PC-9 (cell line): ENCODE results near the gene FOXP3.

Experiments
- EZH2 ChIP-seq: fragments of 200-600 bp; sonication (generic); IDR thresholded peaks from 2 replicates; pipeline ENCODE4 v1.8.0; 2017; ENCODE audit warnings: antibody characterized with exemption, low read depth
- TF ChIP-seq, protein P1 (sequence below): fragments of 200-600 bp; sonication (generic); conservative IDR thresholded peaks from 2 replicates; pipeline ENCODE4 v1.6.1; 2017; ENCODE audit warnings: mixed run types, antibody characterized with exemption, mild to moderate bottlenecking, moderate library complexity

DNA sequence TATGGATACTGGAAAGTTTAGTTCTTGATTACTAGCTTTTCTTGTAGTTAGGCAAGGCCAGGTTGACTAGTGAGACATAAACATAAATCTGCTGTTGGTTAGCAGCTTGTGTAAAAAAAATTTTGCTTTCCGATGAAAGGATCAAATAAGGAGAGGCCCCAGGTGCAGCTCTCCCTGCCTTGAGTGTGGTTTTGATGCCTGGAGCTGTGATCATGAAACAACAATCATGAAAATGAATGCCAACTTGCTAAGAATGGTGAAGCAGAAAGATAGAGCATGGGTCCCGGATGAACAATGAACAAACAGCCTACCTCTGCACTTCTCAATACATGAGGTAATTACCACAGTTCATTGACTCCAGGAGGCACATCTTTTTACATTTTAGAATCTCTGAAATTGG lies 50.1 kb downstream of the FOXP3 start:
- TF ChIP-seq, protein P1, sequence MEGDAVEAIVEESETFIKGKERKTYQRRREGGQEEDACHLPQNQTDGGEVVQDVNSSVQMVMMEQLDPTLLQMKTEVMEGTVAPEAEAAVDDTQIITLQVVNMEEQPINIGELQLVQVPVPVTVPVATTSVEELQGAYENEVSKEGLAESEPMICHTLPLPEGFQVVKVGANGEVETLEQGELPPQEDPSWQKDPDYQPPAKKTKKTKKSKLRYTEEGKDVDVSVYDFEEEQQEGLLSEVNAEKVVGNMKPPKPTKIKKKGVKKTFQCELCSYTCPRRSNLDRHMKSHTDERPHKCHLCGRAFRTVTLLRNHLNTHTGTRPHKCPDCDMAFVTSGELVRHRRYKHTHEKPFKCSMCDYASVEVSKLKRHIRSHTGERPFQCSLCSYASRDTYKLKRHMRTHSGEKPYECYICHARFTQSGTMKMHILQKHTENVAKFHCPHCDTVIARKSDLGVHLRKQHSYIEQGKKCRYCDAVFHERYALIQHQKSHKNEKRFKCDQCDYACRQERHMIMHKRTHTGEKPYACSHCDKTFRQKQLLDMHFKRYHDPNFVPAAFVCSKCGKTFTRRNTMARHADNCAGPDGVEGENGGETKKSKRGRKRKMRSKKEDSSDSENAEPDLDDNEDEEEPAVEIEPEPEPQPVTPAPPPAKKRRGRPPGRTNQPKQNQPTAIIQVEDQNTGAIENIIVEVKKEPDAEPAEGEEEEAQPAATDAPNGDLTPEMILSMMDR = no peak
- TF ChIP-seq EZH2 = no peak
